ENCODE measurements around the gene LAT. TPM values are rescaled to one million over a fixed set of nuclear protein-coding genes. Genes with fewer than 3 reads are reported as not detected.

LAT gene
- total and polyA plus RNA-seq, 2 of the 4 experiments (the other 2 are of a cell fraction) = 0.18 to 7.4 TPM

GRCh38 chr16:28987170-28987853 lies 2.5 kb downstream of the LAT start:
- no peak overlapping the region for H2BK120ac ChIP-seq (ENCODE audit: low read depth, low read length)
- H3K9ac ChIP-seq (ENCODE audit: low read depth, low read length) = no peak overlapping the region
- H4K91ac ChIP-seq (ENCODE audit: insufficient read depth, low read depth, low read length) = no peak overlapping the region
- H3K9me3 ChIP-seq (ENCODE audit: control insufficient read depth, insufficient read depth, low read length) = peaks cover 5% of the 10 kb centered on the region
- no peak overlapping the region for H4K5ac ChIP-seq (ENCODE audit: low read depth, low read length)
- no peak overlapping the region for H2AK9ac ChIP-seq (replicated peaks; ENCODE audit: low read depth, low read length, poor library complexity)
- H2BK15ac ChIP-seq (ENCODE audit: low read depth, low read length) = no peak overlapping the region
- dilution Hi-C loops (cut with HindIII; ENCODE audit: low sequenced_read_pairs, unreplicated experiment) (no loop called here), in situ Hi-C loops (cut with MboI; ENCODE audit: low sequenced_read_pairs) (no loop called here), intact Hi-C loops (cut with micrococcal nuclease) (no loop called here)
- H3K4me3 ChIP-seq (ENCODE audit: insufficient read depth, low read depth, low read length) = no peak overlapping the region
- H3K4ac ChIP-seq (ENCODE audit: low read depth, low read length) = no peak overlapping the region
- H4K8ac ChIP-seq (ENCODE audit: low read depth in 2 of 2, low read length in 2 of 2) = no peak overlapping the region
- H3K27ac ChIP-seq (ENCODE audit: insufficient read depth, low read length) = no peak overlapping the region
- no peak overlapping the region for H3K4me2 ChIP-seq (ENCODE audit: low read depth, low read length)
- H3K36me3 ChIP-seq (ENCODE audit: control insufficient read depth, insufficient read depth, low read length) = peaks cover 56% of the 10 kb centered on the region
- H2BK20ac ChIP-seq (ENCODE audit: low read depth, low read length) = no peak overlapping the region
- ATAC-seq (ENCODE audit: low read depth) (no peak), DNase-seq (no peak)
- TF ChIP-seq BHLHE40 (IDR thresholded peaks at IDR 0.05; ENCODE audit: low read depth, low read length) (no peak), CEBPB (IDR thresholded peaks at IDR 0.05; ENCODE audit: low read depth, low read length) (no peak), SMC3 (IDR thresholded peaks at IDR 0.05; ENCODE audit: low read depth, low read length) (no peak), MAZ (IDR thresholded peaks at IDR 0.05; ENCODE audit: borderline replicate concordance, low read depth, low read length) (no peak), MXI1 (IDR thresholded peaks at IDR 0.05; ENCODE audit: borderline replicate concordance, low read depth, low read length) (no peak), NFE2L2 (IDR thresholded peaks at IDR 0.05; ENCODE audit: low read depth, low read length) (no peak), CHD1 (IDR thresholded peaks at IDR 0.05; ENCODE audit: low read depth, low read length) (no peak), RAD21 (IDR thresholded peaks at IDR 0.05; ENCODE audit: low read length) (no peak), ELK1 (IDR thresholded peaks at IDR 0.05; ENCODE audit: borderline replicate concordance, low read depth, low read length) (no peak), FOS (IDR thresholded peaks at IDR 0.05; ENCODE audit: low read depth, low read length) (no peak), RFX5 (IDR thresholded peaks at IDR 0.05; ENCODE audit: low read depth, low read length) (no peak), USF2 (IDR thresholded peaks at IDR 0.05; ENCODE audit: low read depth, low read length) (no peak), MAFK (IDR thresholded peaks at IDR 0.05; ENCODE audit: low read depth, low read length) (no peak)
- TF ChIP-seq, protein P1, sequence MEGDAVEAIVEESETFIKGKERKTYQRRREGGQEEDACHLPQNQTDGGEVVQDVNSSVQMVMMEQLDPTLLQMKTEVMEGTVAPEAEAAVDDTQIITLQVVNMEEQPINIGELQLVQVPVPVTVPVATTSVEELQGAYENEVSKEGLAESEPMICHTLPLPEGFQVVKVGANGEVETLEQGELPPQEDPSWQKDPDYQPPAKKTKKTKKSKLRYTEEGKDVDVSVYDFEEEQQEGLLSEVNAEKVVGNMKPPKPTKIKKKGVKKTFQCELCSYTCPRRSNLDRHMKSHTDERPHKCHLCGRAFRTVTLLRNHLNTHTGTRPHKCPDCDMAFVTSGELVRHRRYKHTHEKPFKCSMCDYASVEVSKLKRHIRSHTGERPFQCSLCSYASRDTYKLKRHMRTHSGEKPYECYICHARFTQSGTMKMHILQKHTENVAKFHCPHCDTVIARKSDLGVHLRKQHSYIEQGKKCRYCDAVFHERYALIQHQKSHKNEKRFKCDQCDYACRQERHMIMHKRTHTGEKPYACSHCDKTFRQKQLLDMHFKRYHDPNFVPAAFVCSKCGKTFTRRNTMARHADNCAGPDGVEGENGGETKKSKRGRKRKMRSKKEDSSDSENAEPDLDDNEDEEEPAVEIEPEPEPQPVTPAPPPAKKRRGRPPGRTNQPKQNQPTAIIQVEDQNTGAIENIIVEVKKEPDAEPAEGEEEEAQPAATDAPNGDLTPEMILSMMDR (conservative IDR thresholded peaks at IDR 0.05; ENCODE audit: low read depth, low read length) = no peak
- 83% methylated on average over 1 of the region's 4 CpGs; no CpG with 5 or more reads in 1 of the 2 experiments for WGBS, 2 experiments (ENCODE audit: extremely low coverage in 2 of 2, insufficient read length in 1 of 2)
- H3K9me1 ChIP-seq (ENCODE audit: insufficient read depth, low read length) = no peaks in the 10 kb centered on the region
- H3K18ac ChIP-seq (ENCODE audit: low read depth, low read length) = no peak overlapping the region
- no peaks in the 10 kb centered on the region for H3K27me3 ChIP-seq (ENCODE audit: control insufficient read depth, insufficient read depth, low read length)
- no peaks in the 10 kb centered on the region for H3K4me1 ChIP-seq (ENCODE audit: control insufficient read depth, insufficient read depth, low read length)
- ChIA-PET CTCF (interaction anchor here (0.6 kb wide), 1 partner anchor 14 kb away, joined by 4 read pairs; no protein-coding TSS in a partner anchor), POLR2A (ENCODE audit: unreplicated experiment) (no interaction called here)
- no peaks in the 10 kb centered on the region for H4K20me1 ChIP-seq (ENCODE audit: insufficient read depth, low read length)
- H2BK5ac ChIP-seq (ENCODE audit: low read depth, low read length, poor library complexity, severe bottlenecking) = no peak overlapping the region
- no peaks in the 10 kb centered on the region for H3K79me1 ChIP-seq (ENCODE audit: low read depth in 1 of 2, low read length in 2 of 2)
- no peak overlapping the region for H3K23ac ChIP-seq (ENCODE audit: low read depth, low read length)
- H2AFZ ChIP-seq (replicated peaks; ENCODE audit: low read length, poor library complexity) = no peak overlapping the region
- H2AK5ac ChIP-seq (ENCODE audit: low read depth, low read length) = no peak overlapping the region
- no peak overlapping the region for H3K14ac ChIP-seq (replicated peaks; ENCODE audit: low read depth, low read length)
- no TSS peak for BruUV-seq (replicated peaks)
- H3K56ac ChIP-seq (ENCODE audit: extremely low read depth, insufficient read depth, low read length) = no peak overlapping the region
